Stromal cell of bone marrow (primary cell): ENCODE data around the gene CDKN2A.

ENCODE experiments used
- DNase-seq: peaks from one replicate; pipeline ENCODE4 v3.0.0-alpha.2; 2012; ENCODE audit warnings: low read depth

The CDKN2A gene

DNA sequence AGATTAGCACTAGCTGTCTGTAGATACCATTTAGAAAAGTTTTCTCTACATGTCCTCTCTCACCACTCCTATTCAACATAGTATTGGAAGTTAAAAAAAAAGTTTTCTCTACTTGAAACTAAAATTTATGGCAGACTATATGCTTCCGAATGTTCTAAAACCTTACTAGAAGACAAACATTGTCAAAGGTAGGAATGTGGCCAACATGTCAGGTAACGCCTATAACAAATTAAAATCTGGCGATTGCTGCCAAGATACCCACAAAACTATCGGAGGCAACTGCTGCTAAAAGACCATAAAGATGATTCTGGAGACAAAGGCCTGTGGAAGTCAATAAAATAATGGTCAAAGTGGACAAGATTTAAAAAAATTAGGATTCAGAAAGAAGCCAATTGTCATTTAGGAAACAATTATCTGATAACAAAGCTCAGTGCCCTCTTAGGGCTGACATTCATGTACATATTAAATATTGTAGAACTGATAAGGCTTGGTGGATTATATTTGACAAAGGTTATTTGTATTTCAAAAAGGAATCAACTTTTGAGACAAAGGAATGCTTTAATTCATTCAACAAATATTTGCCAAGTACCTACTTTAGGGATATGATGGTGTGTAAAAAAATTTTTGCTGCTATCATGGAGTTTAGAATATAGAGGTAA is 52.7 kb downstream of the CDKN2A start:
- no peak for DNase-seq

DNA sequence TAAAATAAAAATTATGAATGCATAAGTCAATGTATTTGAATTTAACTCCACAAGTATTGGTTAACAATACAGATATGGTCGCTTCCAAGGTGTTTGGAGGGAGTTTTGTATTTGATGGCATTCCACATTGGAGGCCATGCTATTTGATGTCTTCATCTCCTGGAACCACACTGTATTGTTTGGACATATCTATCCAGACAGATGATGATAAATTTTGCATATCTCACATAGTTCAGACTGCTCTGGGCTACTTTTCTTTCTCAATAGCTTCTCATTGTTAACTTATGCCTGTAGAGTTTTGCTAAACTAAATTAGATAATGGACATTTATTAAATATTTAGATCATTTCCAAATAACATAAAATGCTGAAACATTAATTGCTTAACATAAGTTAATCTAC is 58.0 kb downstream of the CDKN2A start:
- DNase-seq = no peak

DNA sequence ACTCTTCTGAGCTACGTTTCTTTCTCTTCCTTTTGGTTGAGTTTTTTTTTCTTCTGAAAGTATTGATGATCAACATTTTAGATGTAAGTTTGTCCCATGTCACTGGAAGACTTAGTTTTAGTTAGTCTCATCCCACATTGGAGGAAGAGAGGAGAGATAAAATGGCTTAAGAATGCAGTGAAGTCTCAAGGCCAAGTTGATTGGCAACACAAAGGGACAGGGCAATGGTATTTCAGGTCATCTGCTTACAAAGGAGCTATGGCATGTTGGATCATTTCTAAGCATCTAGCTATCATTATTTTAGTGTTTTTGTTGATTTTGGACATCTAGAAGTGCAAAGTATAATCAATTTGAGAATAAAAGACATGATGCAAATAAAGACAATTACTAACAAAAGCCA is 58.6 kb downstream of the CDKN2A start:
- DNase-seq = no peak

DNA sequence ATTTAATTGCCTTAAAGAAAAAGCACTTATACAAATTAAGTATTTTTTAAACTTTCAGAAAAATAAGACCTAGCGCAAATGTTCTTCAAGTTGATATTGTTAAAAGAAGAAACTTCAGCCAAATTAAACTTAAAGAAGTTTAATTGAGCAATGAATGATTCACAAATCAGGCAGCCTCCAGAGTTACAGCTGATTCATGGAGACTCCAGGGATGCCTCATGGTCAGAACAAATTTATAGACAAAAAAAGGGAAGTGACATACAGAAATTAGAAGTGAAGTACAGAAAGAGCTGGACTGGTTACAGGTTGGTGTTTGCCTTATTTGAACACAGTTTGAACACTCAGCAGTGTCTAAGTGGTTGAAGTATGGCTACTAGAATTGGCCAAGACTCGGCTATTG is 60.3 kb downstream of the CDKN2A start:
- DNase-seq = peak; percentile 42

DNA sequence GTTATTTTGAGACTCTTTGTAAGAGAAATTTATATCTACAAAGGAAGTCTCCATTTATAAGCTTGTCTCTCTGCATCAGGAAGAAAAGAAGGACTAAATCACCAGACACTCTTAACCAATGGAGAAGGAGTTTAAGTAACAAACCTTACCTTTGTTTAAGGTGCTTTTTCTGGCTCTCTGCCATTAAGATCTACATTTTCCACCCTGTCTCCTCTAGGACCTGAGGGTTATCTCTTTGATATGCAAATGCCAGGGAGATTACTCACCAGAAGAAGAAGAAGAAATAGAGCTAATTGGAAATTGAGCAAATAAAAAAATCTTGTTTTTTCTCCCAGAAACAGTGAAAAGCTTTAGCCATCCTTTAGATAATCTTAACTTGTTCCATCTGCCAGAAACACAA is 60.9 kb downstream of the CDKN2A start:
- DNase-seq = no peak

DNA sequence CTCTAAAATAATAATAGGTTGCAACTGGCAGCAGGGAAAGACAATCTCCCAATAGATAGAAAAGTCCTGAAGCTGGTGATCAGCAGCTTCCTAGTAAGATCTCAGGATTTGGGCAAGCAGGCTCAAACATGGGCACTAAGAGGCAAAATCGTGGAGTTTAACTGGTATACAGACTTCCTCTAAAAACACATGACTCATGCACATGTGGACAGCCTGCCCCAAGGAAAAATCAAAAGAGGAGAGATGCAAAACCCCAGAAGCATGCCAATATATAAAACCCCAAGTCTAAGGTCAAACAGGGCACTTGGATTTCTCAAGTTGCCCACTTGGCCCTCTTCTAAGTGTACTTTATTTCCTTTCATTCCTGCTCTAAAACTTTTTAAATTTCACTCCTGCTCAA is 62.8 kb downstream of the CDKN2A start:
- peak; percentile 18 for DNase-seq

DNA sequence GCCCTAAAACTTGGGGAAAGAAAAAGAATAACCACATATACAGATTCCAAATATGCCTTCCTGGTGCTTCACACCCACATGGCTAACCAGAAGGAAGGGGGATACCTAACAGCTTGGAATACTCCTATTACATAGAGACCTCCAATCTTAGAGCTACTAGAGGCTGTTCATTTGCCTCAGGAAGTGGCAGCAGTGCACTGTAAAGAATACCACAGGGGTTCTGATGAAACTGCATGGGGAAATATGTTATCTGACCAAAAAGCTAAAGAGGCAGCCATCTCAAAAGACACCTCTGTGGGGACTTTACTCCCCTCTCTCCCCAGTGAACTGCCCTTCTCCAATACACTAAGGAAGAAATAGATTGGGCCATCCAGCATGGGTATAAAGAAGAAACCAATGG is 66.4 kb downstream of the CDKN2A start:
- DNase-seq = no peak

DNA sequence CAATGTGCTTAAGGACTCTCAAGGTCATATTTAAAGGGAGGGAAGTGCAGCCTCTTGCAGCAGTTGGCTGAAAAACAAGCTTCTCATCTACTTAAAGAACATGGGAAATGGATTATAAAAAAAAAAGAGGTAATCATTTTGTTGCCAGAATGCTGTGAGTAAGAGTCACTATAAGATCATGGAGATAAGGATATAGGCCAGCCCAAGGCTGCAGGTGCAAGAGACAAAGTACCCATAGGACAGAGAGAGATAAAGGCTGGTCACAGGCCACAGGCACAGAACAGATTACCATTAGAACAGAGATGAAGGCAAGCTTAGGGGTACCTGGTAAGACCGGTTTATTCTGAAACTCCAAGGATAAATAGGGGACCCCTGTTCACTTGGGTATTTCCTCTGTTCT is 70.5 kb downstream of the CDKN2A start:
- DNase-seq = no peak

DNA sequence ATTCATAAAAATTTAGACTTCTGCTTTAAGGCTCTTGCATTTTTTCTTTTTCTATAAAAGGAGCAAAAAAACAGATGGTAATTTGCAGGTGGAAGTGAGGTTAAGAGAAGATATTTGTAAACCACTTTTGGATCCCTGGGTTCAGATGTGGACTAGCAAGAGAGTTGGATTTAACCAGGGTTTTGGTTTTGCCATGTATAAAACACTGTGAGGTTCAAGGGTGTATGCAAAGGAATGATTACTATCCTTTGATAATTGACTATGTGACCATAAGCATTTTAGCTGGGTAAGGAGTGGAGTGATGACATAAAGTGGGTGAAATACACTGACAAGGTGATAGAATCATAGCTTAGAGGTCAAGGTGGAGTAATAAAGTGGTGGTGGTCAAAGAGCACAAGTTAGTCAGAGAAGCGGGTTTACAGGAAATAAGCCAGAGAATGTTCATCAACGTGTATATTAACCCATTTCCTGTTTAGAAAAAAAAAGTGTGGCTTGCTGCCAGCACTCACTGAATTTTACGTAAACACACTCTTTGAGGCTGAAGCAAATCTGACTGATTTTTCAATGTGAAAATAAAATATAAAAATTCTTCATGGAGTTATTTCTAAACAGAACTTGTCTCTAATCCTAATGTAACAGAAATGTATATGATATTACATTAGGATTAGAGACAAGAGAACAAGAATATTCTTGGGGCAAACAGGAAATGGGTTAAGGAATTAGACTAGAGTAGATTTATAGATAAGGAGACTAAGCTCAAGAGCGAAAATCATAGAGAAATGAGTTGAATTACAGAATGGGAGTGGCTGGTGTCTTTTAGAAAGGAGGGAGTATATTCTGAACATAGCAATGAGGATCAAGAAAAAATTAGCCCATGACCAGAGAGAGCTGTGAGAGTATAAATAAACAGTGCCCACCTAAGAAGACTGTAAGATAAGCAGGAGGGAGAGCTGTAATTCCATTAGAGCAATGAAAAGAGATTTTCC is 74.5 kb downstream of the CDKN2A start:
- DNase-seq = no peak
